Common myeloid progenitor, CD34-positive (primary cell): ENCODE measurements around the gene MRTFA.
"Not testable (repeated sequence)": the region's sequence is repeated elsewhere in the genome, so short reads cannot be mapped to it uniquely, and the experiment has no call there.

Experiments
- CTCF ChIA-PET: fragments of 350-600 bp; sonication (Branson Sonifier 250); formaldehyde crosslinking; loops from one replicate; lab custom pipeline; 2021; ENCODE audit warnings: antibody characterized with exemption; lab: Charles Lee
- POLR2A ChIA-PET: fragments of 350-600 bp; sonication (Branson Sonifier 250); formaldehyde crosslinking; loops from one replicate; lab custom pipeline; 2021; ENCODE audit warnings: antibody characterized with exemption; lab: Charles Lee
- DNase-seq, 3 donors: peaks; one replicate each; pipeline versions ENCODE4 v3.0.0 to v3.0.0-alpha.2; 2013
- H3K27ac ChIP-seq, 2 experiments: 1 replicate in 1 of 2; 2 replicates in 1 of 2; pipeline ENCODE4 v1.7.0; 2013; ENCODE audit warnings: inconsistent platforms in 2 of 2, low read length in 2 of 2, mild to moderate bottlenecking in 2 of 2, low read depth in 1 of 2, moderate library complexity in 1 of 2; ENCODE audit not compliant: severe bottlenecking in 2 of 2, insufficient read depth in 1 of 2, poor library complexity in 1 of 2
- H3K27me3 ChIP-seq, 5 experiments: replicated peaks in 2 of 5; 1 replicate in 3 of 5; 2 replicates in 2 of 5; pipeline versions ENCODE4 v1.6.1 to v1.7.0; 2013; ENCODE audit warnings: low read length in 4 of 5, mild to moderate bottlenecking in 2 of 5, moderate library complexity in 2 of 5, inconsistent platforms in 1 of 5; ENCODE audit not compliant: insufficient read depth in 5 of 5, control insufficient read depth in 4 of 5
- H3K36me3 ChIP-seq, 4 experiments: 1 replicate in 2 of 4; 2 replicates in 2 of 4; pipeline versions ENCODE4 v1.6.1 to v1.7.0; 2013; ENCODE audit warnings: low read length in 3 of 4, control low read depth in 1 of 4, mild to moderate bottlenecking in 1 of 4; ENCODE audit not compliant: control insufficient read depth in 4 of 4, insufficient read depth in 4 of 4
- H3K4me1 ChIP-seq, 4 experiments: 1 replicate in 3 of 4; 2 replicates in 1 of 4; pipeline versions ENCODE4 v1.6.1 to v1.7.1; 2013; ENCODE audit warnings: low read length in 3 of 4, mild to moderate bottlenecking in 3 of 4, control low read depth in 1 of 4, inconsistent platforms in 1 of 4, moderate library complexity in 1 of 4; ENCODE audit not compliant: control insufficient read depth in 4 of 4, insufficient read depth in 4 of 4; ENCODE audit errors: control extremely low read depth in 1 of 4
- H3K4me3 ChIP-seq, 7 experiments: 1 replicate in 4 of 7; 2 replicates in 3 of 7; pipeline versions ENCODE4 v1.5.1 to v1.7.0; 2013; ENCODE audit warnings: mild to moderate bottlenecking in 7 of 7, low read length in 6 of 7, moderate library complexity in 6 of 7, inconsistent platforms in 2 of 7, low read depth in 2 of 7, control low read depth in 1 of 7; ENCODE audit not compliant: insufficient read depth in 4 of 7, control insufficient read depth in 1 of 7; ENCODE audit errors: extremely low read depth in 1 of 7
- H3K9me3 ChIP-seq, 5 experiments: 1 replicate in 4 of 5; 2 replicates in 1 of 5; pipeline versions ENCODE4 v1.6.1 to v1.7.1; 2013; ENCODE audit warnings: low read length in 4 of 5, mild to moderate bottlenecking in 2 of 5, inconsistent platforms in 1 of 5, low read depth in 1 of 5, moderate library complexity in 1 of 5; ENCODE audit not compliant: control insufficient read depth in 4 of 5, insufficient read depth in 2 of 5; ENCODE audit errors: control extremely low read depth in 1 of 5
- WGBS: methylation state at CpG from one replicate; pipeline ENCODE4 v1.1.5; 2013; ENCODE audit not compliant: insufficient coverage; 5-methylcytosine and 5-hydroxymethylcytosine counted together

The MRTFA gene

DNA sequence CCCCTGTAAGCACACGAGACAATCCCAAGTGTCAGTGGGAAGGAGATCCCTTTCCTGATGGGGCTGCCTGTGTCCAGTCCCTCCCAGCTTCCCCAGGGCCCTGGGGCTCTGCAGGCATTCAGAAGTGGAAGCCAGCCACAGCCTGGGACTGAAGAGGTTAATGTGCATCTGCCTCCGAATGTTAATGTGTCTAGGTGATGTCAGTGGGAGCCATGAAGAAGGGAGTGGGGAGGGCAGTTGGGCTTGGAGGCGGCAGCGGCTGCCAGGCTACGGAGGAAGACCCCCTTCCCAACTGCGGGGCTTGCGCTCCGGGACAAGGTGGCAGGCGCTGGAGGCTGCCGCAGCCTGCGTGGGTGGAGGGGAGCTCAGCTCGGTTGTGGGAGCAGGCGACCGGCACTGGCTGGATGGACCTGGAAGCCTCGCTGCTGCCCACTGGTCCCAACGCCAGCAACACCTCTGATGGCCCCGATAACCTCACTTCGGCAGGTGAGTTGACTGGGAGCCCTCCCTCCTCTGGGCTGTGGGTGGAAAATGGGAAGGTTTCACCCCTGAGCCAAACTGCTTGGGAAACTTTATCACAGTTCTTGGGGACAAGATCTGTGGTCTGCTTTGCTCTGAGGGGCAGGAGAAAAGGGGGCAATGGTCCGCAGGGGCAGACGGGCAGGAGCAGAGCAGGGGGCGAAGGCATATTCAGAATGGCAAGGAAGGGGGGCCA is 42.9 kb upstream of the MRTFA start, which contains the start of gene MCHR1:
MCHR1 (plus strand) TSS at position 236 of the 715 bp plus-strand sequence; CDS start at position 405, 169 bp downstream.
- peak in 2 of 3 donors; percentile 14 to 26 for DNase-seq
- Histone ChIP-seq H3K9me3 (no peaks in the 10 kb centered on the region), H3K36me3 (no peaks in the 10 kb centered on the region), H3K4me3 (peak within 1 kb of the TSS in 2 of 7 experiments; percentile 15 to 43), H3K4me1 (peaks cover 0 to 16% (median 9%) of the 10 kb centered on the region in 4 experiments), H3K27ac (no peak within 1 kb of the TSS), H3K27me3 (peaks cover 0 to 32% (median 24%) of the 10 kb centered on the region in 5 experiments)
- ChIA-PET CTCF (interaction anchor here (0.7 to 1.9 kb wide), 3 partner anchors 25 to 79 kb away, joined by 3 to 8 read pairs (median 3); no protein-coding TSS in a partner anchor), POLR2A (interaction anchor here (0.6 to 0.7 kb wide), 2 partner anchors 26 to 82 kb away, joined by 3 to 5 read pairs; no protein-coding TSS in a partner anchor)
- WGBS: 40% methylated on average over 13 of the region's 21 CpGs

DNA sequence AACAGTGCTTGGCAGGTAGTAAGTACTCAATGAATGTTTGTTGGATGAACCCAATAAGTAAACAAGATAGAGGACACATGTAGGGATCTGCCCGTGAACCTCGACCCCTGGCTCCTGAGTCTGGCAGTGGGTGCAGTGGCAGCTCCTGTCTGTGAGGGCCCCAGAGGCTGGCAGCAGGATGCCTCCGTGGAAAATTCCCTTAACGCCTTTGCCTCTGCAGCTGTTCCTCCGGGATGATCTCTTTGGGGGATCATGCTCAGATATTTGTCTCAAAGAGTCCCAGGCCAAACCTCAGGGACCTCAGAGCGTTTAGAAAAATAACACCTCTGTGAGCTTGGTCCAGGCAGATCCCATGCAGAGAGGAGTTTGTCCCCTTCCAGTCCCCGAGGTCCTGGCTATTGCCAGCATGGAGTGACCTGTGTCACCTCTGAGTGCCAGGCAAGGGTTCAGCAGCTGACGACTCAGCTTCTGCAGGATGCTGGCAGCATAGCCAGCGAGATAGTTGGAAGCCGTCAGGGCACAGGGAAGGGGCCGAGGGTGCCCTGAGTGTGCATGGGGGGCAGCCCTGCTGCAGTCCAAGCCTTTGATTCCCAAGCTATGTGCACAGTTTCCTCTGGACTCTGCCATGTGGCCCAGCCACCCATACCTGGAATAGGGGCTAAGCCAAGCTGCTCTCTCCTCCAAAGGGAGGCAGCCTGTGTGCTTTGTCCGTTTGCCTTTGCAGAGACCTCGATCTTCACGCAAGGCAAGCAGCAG is 42.2 kb upstream of the MRTFA start:
- CTCF ChIA-PET: interaction anchor here (1.3 kb wide), 1 partner anchor 24 kb away, joined by 3 read pairs; no protein-coding TSS in a partner anchor
- POLR2A ChIA-PET: interaction anchor here (0.7 kb wide), 1 partner anchor 82 kb away, joined by 5 read pairs; no protein-coding TSS in a partner anchor
- no peak overlapping the region for H3K4me3 ChIP-seq

GRCh38 chr22:40676644-40677043 is 40.1 kb upstream of the MRTFA start:
- POLR2A ChIA-PET: no interaction called here
- Histone ChIP-seq H3K36me3 (no peaks in the 10 kb centered on the region), H3K4me1 (peaks cover 0 to 9% (median 6%) of the 10 kb centered on the region in 4 experiments), H3K27me3 (peaks cover 0 to 32% (median 24%) of the 10 kb centered on the region in 5 experiments), H3K9me3 (no peaks in the 10 kb centered on the region), H3K27ac (no peak overlapping the region), H3K4me3 (no peak overlapping the region)
- DNase-seq: no peak
- 97% methylated on average over 3 of the region's 3 CpGs for WGBS
- CTCF ChIA-PET: interaction anchor here (1.6 kb wide), 1 partner anchor 83 kb away, joined by 5 read pairs; no protein-coding TSS in a partner anchor

More for the DNA sequence above, 42.2 kb upstream of the MRTFA start:
- Histone ChIP-seq H3K36me3 (no peaks in the 10 kb centered on the region), H3K9me3 (no peaks in the 10 kb centered on the region), H3K4me1 (peaks cover 0 to 16% (median 9%) of the 10 kb centered on the region in 4 experiments), H3K27me3 (peaks cover 0 to 32% (median 24%) of the 10 kb centered on the region in 5 experiments), H3K27ac (no peak overlapping the region)
- no peak for DNase-seq
- WGBS: 96% methylated on average over 14 of the region's 14 CpGs

GRCh38 chr22:40676166-40676565 is 39.6 kb upstream of the MRTFA start:
- 76% methylated on average over 4 of the region's 4 CpGs for WGBS
- not testable (repeated sequence) for H3K9me3 ChIP-seq, DNase-seq, H3K27ac ChIP-seq, H3K4me1 ChIP-seq, H3K4me3 ChIP-seq, H3K36me3 ChIP-seq
- peaks cover 0 to 28% (median 24%) of the 10 kb centered on the region in 5 experiments for H3K27me3 ChIP-seq
- CTCF ChIA-PET: interaction anchor here (1.6 kb wide), 1 partner anchor 84 kb away, joined by 5 read pairs; no protein-coding TSS in a partner anchor
- POLR2A ChIA-PET: interaction anchor here (0.5 kb wide), 1 partner anchor 698 kb away, joined by 3 read pairs; no protein-coding TSS in a partner anchor

GRCh38 chr22:40674274-40674673 is 37.8 kb upstream of the MRTFA start:
- WGBS: 100% methylated on average over 4 of the region's 4 CpGs
- CTCF ChIA-PET: interaction anchor here (0.7 to 1.6 kb wide), 3 partner anchors 9 to 226 kb away, joined by 3 to 6 read pairs (median 3); no protein-coding TSS in a partner anchor

GRCh38 chr22:40673017-40673416 is 36.5 kb upstream of the MRTFA start:
- Histone ChIP-seq H3K27me3 (no peaks in the 10 kb centered on the region), H3K36me3 (no peaks in the 10 kb centered on the region), H3K27ac (no peak overlapping the region), H3K9me3 (no peaks in the 10 kb centered on the region), H3K4me3 (no peak overlapping the region), H3K4me1 (peaks cover 0 to 5% (median 0%) of the 10 kb centered on the region in 4 experiments)
- DNase-seq: no peak
- ChIA-PET POLR2A (no interaction called here), CTCF (interaction anchor here (1.2 kb wide), 1 partner anchor 11 kb away, joined by 3 read pairs; no protein-coding TSS in a partner anchor)
- 100% methylated on average over 4 of the region's 4 CpGs for WGBS

More at GRCh38 chr22:40674274-40674673, 37.8 kb upstream of the MRTFA start:
- H3K4me1 ChIP-seq: peaks cover 0 to 3% (median 1%) of the 10 kb centered on the region in 4 experiments
- POLR2A ChIA-PET: no interaction called here
- no peaks in the 10 kb centered on the region for H3K36me3 ChIP-seq
- no peak overlapping the region for H3K27ac ChIP-seq
- H3K27me3 ChIP-seq: peaks cover 0 to 10% (median 8%) of the 10 kb centered on the region in 5 experiments
- no peaks in the 10 kb centered on the region for H3K9me3 ChIP-seq
- no peak for DNase-seq
- H3K4me3 ChIP-seq: no peak overlapping the region
